HG02798 (cell line): Measurements from ENCODE around the gene TMEM220.
"Not testable (repeated sequence)": the region's sequence is repeated elsewhere in the genome, so short reads cannot be mapped to it uniquely, and the experiment has no call there.

ENCODE experiments used
- ATAC-seq: cut with Tn5 transposase; IDR thresholded peaks from one replicate; pipeline ENCODE4 v1.9.1; 2021; ENCODE audit warnings: mild to moderate bottlenecking; ENCODE audit not compliant: unreplicated experiment, poor library complexity

Gene TMEM220

GRCh38 chr17:10731408-10731879, 1.6 kb upstream of the TMEM220 start:
- ATAC-seq: no peak

- ATAC-seq: not testable (repeated sequence)
These were observed 424 bp upstream of the TMEM220 start for GRCh38 chr17:10730247-10730646.

- no peak for ATAC-seq
These were observed 1.4 kb downstream of the TMEM220 start for GRCh38 chr17:10728331-10728892.

DNA sequence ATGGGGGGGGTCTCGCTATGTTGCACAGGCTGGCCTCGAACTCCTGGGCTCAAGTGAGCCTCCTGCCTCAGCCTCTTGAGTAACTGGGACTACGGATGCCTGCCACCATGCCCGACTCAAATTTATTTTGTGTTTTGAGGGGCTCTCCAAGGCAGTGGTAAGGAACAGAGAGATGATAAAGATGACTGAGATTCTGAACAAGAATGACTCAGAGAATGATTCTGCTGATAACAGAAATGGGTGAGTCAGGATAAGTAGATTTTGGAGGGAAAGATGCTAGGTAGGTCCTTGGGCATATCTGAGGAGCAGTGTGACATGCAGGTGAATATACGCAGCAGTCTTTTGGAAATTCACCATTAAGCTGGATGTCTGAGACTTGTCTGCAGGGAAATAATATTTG, 2.6 kb downstream of the TMEM220 start:
- no peak for ATAC-seq

DNA sequence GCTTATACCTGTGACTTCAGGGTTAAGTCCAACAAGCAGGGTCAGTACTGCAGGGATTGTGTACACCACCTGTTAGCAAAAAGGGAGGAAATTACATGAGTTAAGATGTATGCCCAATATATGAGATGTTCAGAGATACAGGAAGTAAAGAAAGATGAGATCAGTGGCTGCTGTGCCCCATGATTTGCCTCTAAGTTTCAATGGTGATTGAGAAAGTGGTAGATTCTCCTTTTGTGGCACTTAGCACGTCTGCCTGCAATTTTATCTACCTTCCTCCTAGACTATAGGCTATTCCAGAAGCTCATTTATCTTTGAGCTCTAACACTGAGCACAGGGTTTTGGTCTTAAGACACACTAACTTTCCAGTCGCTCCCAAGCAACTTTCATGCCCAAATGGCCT, 3.6 kb downstream of the TMEM220 start:
- no peak for ATAC-seq

- ATAC-seq: no peak
These were observed 4.6 kb downstream of the TMEM220 start for GRCh38 chr17:10725262-10725661.

DNA sequence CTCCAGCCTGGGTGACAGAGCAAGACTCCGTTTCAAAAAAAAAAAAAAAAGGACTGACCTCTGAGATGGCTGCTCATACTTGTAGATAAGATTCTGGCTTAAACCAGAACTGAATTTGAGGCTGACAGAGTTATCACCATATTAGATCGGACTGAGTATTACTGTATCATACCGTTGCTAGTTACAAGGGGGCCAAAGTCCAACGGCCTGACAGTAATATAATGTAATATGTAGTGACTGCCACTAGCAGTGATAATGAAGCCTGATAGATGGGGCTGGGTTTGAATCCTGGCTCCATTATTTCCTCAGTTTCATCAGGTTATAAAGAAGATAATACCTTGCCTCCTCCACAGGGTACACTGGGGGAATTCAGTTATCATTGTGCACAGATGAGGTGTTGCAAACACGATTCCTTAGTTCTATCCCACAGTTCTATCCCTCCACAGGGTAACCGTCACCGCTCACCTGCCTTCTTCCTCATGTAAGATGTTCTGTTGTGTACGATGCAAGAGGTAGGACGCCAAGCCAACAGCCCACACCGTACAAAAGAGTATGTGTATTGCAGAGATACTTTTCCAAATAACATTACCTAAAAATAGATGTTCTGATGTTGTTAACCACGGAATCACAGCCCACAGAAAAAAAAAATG, 5.2 kb downstream of the TMEM220 start:
- no peak for ATAC-seq

GRCh38 chr17:10718547-10718946, 11.3 kb downstream of the TMEM220 start:
- ATAC-seq: no peak

- ATAC-seq: no peak
These were observed 13.6 kb downstream of the TMEM220 start for GRCh38 chr17:10716218-10716617.

GRCh38 chr17:10713318-10713717, 16.5 kb downstream of the TMEM220 start:
- no peak for ATAC-seq

DNA sequence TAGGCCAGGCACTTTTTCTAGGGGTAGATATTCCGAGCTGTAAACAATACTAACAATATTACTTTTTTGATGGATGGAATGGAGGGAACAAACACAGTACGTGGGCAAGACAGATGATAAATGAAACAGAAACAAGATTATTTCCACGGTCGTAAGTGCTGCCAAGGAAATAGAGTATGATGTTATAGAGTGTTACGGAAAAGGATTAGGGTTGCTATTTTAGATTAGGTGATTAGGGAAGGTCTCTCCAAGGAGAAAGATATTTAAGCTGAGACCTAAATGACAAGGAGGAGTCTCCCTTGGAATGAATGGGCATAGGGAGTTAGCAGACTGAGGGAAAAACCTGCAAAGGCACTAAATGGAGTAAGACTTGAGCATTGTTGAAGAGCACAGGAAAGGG, 24.1 kb downstream of the TMEM220 start:
- no peak for ATAC-seq

DNA sequence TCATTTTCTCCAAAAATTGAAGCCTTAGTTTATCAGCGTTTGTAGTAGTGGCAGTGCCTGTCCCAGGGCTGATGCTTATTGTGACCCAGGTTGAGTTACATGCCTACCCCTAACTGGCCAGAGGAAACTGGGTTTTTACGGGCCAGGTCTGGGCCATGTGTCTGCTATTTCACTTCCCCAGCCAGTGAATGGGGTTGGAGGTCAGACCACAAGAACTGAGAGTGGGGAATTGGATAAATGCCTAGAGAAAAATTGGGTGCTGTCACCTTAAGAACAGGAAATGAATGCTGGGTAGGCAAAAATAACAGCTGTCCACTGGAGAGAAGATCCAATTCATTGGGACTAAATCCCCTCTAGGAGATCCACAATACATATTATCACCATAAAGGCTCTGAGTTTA, 27.2 kb downstream of the TMEM220 start:
- no peak for ATAC-seq

DNA sequence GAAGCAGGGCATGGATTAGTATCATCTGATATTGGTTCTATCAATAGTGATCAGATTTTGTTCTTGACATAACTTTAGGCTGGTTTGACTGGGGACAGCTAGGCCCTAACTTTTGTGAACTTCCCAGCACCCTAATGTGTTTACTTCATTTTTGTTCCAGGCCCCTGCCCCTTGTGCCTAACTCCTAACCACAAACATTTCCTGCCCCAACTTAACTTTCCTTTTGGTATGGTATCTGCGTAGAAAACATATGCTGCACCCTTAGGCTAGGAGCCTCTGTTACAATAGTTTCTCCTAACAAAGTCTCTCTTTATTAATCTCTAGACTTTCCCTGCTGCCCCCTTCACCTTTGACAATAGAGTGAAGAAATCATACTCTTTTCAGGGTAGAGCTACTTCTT, 30.0 kb downstream of the TMEM220 start:
- ATAC-seq: no peak

- no peak for ATAC-seq
These were observed 31.6 kb downstream of the TMEM220 start for GRCh38 chr17:10698096-10698818.

DNA sequence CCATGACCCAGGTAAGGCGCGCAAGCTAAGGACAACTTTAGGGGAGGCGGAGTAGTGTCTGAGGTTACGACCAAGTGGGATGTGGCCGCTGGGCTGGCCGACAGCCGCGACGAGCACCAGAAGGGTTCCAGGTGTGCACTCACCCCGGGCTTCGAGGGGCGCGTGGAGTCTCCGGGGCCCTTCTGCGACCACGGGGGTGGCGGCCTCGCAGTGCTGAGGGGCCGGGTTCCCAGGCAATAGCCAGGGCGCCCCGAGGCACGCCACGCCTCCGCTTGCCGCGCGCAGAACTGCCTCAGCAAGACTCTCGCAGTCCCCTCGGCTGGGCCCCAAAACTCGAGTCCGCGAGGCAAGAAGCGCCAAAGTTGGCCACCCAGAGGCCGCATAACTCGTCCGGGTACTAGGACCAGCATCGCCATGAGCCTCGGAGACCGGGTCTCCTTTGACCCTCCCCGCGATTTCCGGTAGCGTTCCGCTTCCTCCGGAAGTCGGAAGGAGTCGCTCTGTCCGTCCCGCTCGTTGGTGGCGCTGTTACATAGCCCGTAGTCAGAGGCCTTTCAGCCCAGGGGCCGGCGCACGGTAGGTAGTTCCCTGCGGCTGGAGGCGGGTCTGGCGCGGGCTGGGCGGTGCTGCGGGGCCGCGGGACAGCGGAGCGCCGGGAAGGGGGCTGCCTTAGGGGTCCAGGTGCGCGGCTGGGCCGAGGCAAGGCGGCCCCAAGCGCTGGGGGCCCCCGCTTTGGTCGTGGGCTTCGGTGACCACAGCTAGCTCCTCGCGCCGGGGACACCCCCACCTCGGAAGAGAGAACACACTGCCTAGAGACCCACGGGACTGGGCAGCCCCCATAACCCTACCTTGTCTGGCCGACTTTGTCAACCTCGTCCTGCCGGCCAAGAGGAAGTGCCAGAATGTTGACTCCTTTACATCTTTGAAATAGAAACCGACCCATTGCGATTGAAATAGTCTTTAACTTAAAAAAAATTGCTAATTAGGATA, 32.4 kb downstream of the TMEM220 start, which contains the start of the genes ADPRM and SCO1:
TSS of gene ADPRM (plus strand) at position 503 of the 990 bp plus-strand sequence. CDS start 7,333 bp downstream, outside the sequence.
TSS of gene SCO1 (minus strand) at position 442 of the 990 bp plus-strand sequence. CDS start at position 416, 26 bp downstream.
- peak; percentile 99 for ATAC-seq

DNA sequence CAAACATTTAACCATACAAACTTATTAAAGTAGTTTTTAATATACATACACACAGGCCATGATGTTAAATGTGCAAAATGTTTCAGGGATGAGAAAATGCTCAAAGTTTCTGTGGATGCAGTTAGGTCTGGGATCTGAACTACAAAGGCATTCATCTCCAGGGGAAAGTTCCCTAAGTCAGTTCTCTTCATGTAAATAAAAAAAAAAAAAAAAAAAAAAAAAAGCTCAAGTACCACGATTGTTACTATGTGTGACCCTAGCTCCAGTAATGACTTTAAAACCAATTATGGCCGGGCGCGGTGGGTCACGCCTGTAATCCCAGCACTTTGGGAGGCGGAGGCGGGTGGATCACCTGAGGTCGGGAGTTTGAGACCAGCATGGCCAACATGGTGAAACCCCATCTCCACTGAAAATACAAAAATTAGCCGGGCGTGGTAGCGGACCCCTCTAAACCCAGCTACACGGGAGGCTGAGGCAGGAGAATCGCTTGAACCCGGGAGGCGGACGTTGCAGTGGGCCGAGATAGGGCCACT, 33.9 kb downstream of the TMEM220 start:
- not testable (repeated sequence) for ATAC-seq

GRCh38 chr17:10687499-10687898, 42.3 kb downstream of the TMEM220 start:
- no peak for ATAC-seq

DNA sequence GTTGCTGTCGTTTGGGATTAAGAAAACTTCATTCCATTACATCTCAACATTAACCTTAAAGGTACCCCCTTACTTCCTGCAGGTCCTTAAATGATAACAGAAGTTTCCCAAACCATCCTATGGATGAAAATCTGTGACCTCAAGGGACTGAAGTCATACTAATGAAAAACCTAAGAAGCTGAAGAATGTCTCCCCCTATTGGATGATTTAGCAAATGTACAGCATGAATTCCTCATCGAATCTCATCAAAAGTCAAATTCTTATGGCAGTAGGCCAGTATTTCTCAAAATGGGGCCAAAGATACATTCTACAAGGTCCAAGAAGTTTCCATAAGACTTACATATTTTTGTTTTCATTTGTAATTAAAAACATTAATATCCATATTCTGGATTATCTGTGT, 46.0 kb downstream of the TMEM220 start:
- no peak for ATAC-seq

GRCh38 chr17:10681866-10682446, 47.9 kb downstream of the TMEM220 start:
- no peak for ATAC-seq
